PC-3 (cell line): ENCODE results near the gene ARHGAP40.

Source experiments
- EZH2phosphoT487 ChIP-seq: fragments of 300-600 bp; sonication (generic); IDR thresholded peaks from 2 replicates; pipeline ENCODE4 v1.6.1; 2018; ENCODE audit warnings: mild to moderate bottlenecking, antibody characterized with exemption, low read length, borderline replicate concordance
- TF ChIP-seq, protein P1 (sequence below): fragments of 300-600 bp; sonication (generic); conservative IDR thresholded peaks from 2 replicates; pipeline ENCODE4 v1.5.1; 2017; ENCODE audit warnings: antibody characterized with exemption, low read depth, mild to moderate bottlenecking, low read length

DNA sequence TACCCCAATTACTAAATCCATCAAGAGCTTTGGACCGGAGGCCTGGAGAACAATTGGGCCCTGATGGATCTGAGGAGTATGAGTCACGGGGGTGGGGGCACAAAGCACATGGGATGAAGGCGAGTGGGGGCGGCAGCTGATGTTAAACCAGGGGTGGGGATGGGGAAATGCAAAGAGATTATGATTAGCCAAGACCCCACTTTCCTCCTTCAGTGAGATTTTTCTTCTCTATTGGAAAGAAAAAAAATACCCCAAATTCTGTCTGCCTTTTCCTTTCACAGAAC lies 57.9 kb downstream of the ARHGAP40 start:
- TF ChIP-seq, protein P1, sequence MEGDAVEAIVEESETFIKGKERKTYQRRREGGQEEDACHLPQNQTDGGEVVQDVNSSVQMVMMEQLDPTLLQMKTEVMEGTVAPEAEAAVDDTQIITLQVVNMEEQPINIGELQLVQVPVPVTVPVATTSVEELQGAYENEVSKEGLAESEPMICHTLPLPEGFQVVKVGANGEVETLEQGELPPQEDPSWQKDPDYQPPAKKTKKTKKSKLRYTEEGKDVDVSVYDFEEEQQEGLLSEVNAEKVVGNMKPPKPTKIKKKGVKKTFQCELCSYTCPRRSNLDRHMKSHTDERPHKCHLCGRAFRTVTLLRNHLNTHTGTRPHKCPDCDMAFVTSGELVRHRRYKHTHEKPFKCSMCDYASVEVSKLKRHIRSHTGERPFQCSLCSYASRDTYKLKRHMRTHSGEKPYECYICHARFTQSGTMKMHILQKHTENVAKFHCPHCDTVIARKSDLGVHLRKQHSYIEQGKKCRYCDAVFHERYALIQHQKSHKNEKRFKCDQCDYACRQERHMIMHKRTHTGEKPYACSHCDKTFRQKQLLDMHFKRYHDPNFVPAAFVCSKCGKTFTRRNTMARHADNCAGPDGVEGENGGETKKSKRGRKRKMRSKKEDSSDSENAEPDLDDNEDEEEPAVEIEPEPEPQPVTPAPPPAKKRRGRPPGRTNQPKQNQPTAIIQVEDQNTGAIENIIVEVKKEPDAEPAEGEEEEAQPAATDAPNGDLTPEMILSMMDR, result no peak
- TF ChIP-seq EZH2phosphoT487, result no peak
